A549 (cell line): ENCODE results near the gene DERL2. TPM values are rescaled to one million over a fixed set of nuclear protein-coding genes. Genes with fewer than 3 reads are reported as not detected.

Source experiments
- ATAC-seq, 2 experiments: fragments of 200-7000 bp in 1 of 2; fragments of >200 bp in 1 of 2; cut with Nextera tagmentation in 1 of 2; cut with Tn5 transposase in 1 of 2; 3 replicates each; pipeline versions ENCODE4 v1.8.0 to v1.9.1; 2018 to 2020; ENCODE audit warnings: mild to moderate bottlenecking in 1 of 2, moderate library complexity in 1 of 2
- CTCF ChIA-PET: fragments of 300-600 bp; sonication (Branson Sonifier 250); formaldehyde crosslinking; extraction: SDS; loops from one replicate; lab custom pipeline; 2021; ENCODE audit warnings: antibody characterized with exemption, inconsistent platforms; lab: Yijun Ruan, JAX
- POLR2A ChIA-PET: fragments of 350-600 bp; formaldehyde crosslinking; extraction: SDS; loops from one replicate; lab custom pipeline; 2021; ENCODE audit warnings: antibody characterized with exemption, inconsistent platforms; lab: Yijun Ruan, JAX
- DNase-seq, 2 experiments: peaks; one replicate each; pipeline versions ENCODE4 v3.0.0 to v3.0.0-alpha.2; 2011 to 2016; ENCODE audit warnings: low read depth in 1 of 2, low spot score in 1 of 2
- FAIRE-seq: peaks from 2 replicates; lab custom pipeline; 2011; peaks lifted over from hg19 to GRCh38; lab: Jason Lieb, UNC
- H3K27ac ChIP-seq, 2 experiments: fragments of >200 bp; sonication (Bioruptor Twin); formaldehyde crosslinking; 3 replicates each; pipeline ENCODE4 v1.5.1; 2016 to 2017
- H3K4me1 ChIP-seq: fragments of >200 bp; sonication (Bioruptor Twin); formaldehyde crosslinking; 3 replicates; pipeline ENCODE4 v1.6.1; 2016
- H3K4me2 ChIP-seq: fragments of >200 bp; sonication (Bioruptor Twin); formaldehyde crosslinking; 3 replicates; pipeline ENCODE4 v1.6.1; 2016
- H3K4me3 ChIP-seq: fragments of >200 bp; sonication (Bioruptor Twin); formaldehyde crosslinking; 3 replicates; pipeline ENCODE4 v1.5.1; 2016
- H3K9me3 ChIP-seq: fragments of >200 bp; sonication (Bioruptor Twin); formaldehyde crosslinking; 3 replicates; pipeline ENCODE4 v1.6.1; 2016
- ATOH8 ChIP-seq: fragments of 250-450 bp; sonication (Bioruptor Pico); IDR thresholded peaks from 2 replicates; pipeline ENCODE4 v1.5.0; 2020; ENCODE audit warnings: low read depth, mild to moderate bottlenecking, moderate library complexity
- CHD2 ChIP-seq: fragments of 150-350 bp; IDR thresholded peaks from 2 replicates; pipeline ENCODE4 v1.6.1; 2014; ENCODE audit warnings: low read length; ENCODE audit not compliant: partially characterized antibody
- CTCF ChIP-seq: fragments of >200 bp; sonication (Bioruptor Twin); formaldehyde crosslinking; IDR thresholded peaks from 3 replicates; pipeline ENCODE4 v1.5.1; 2016
- EHF ChIP-seq: fragments of 250-450 bp; sonication (Bioruptor Pico); IDR thresholded peaks from 2 replicates; pipeline ENCODE4 v1.5.0; 2020; ENCODE audit warnings: mild to moderate bottlenecking
- FOSL2 ChIP-seq, 2 experiments: fragments of 450-650 bp in 1 of 2; fragments of >200 bp in 1 of 2; sonication (Bioruptor Twin) in 1 of 2; formaldehyde crosslinking; IDR thresholded peaks; 2 replicates each; pipeline versions ENCODE4 v1.5.0 to v1.6.1; 2016 to 2020; ENCODE audit warnings: mild to moderate bottlenecking in 1 of 2, moderate library complexity in 1 of 2
- GATA3 ChIP-seq: IDR thresholded peaks from 2 replicates; pipeline ENCODE4 v1.6.1; 2012; ENCODE audit warnings: borderline replicate concordance
- HES2 ChIP-seq: fragments of >200 bp; sonication (Bioruptor Twin); formaldehyde crosslinking; IDR thresholded peaks from 2 replicates; pipeline ENCODE4 v1.6.1; 2016
- HOXB5 ChIP-seq: fragments of 250-450 bp; sonication (Bioruptor Pico); IDR thresholded peaks from 2 replicates; pipeline ENCODE4 v1.5.0; 2020; ENCODE audit warnings: mild to moderate bottlenecking, moderate library complexity
- JUNB ChIP-seq: fragments of >200 bp; sonication (Bioruptor Twin); formaldehyde crosslinking; IDR thresholded peaks from 2 replicates; pipeline ENCODE4 v1.6.1; 2016
- MAFK ChIP-seq: fragments of 450-650 bp; IDR thresholded peaks from 2 replicates; pipeline ENCODE4 v1.6.1; 2014; ENCODE audit not compliant: partially characterized antibody
- MAX ChIP-seq: IDR thresholded peaks from 2 replicates; pipeline ENCODE4 v1.6.1; 2012
- MAZ ChIP-seq: fragments of 150-350 bp; IDR thresholded peaks from 2 replicates; pipeline ENCODE4 v1.6.1; 2014; ENCODE audit warnings: antibody characterized with exemption, low read depth, low read length, borderline replicate concordance
- NFE2L2 ChIP-seq: fragments of 150-350 bp; conservative IDR thresholded peaks from 2 replicates; pipeline ENCODE4 v1.6.1; 2014; ENCODE audit warnings: low read length
- NPAS2 ChIP-seq: fragments of 250-450 bp; sonication (Bioruptor Pico); IDR thresholded peaks from 2 replicates; pipeline ENCODE4 v1.8.0; 2022; ENCODE audit warnings: mild to moderate bottlenecking, moderate library complexity, borderline replicate concordance
- PBX3 ChIP-seq: IDR thresholded peaks from 2 replicates; pipeline ENCODE4 v1.6.1; 2012
- POLR2A ChIP-seq: IDR thresholded peaks from 2 replicates; pipeline ENCODE4 v1.6.1; 2012; ENCODE audit warnings: mild to moderate bottlenecking, low read length
- RARB ChIP-seq: fragments of 250-450 bp; sonication (Bioruptor Pico); IDR thresholded peaks from 2 replicates; pipeline ENCODE4 v1.8.0; 2021; ENCODE audit warnings: mild to moderate bottlenecking, moderate library complexity
- RFX5 ChIP-seq: fragments of 450-650 bp; IDR thresholded peaks from 2 replicates; pipeline ENCODE4 v1.7.1; 2014; ENCODE audit warnings: antibody characterized with exemption, mild to moderate bottlenecking, moderate library complexity
- RNF2 ChIP-seq: fragments of 200-600 bp; sonication (generic); IDR thresholded peaks from 2 replicates; pipeline ENCODE4 v1.6.1; 2016; ENCODE audit warnings: low read depth, mild to moderate bottlenecking, antibody characterized with exemption, moderate library complexity, borderline replicate concordance
- SMC3 ChIP-seq: fragments of >200 bp; sonication (Bioruptor Twin); formaldehyde crosslinking; IDR thresholded peaks from 3 replicates; pipeline ENCODE4 v1.6.1; 2018; ENCODE audit warnings: inconsistent platforms
- TFCP2L1 ChIP-seq: fragments of 250-450 bp; sonication (Bioruptor Pico); IDR thresholded peaks from 2 replicates; pipeline ENCODE4 v1.5.0; 2021; ENCODE audit warnings: mild to moderate bottlenecking
- ZC3H11A ChIP-seq: fragments of 450-650 bp; IDR thresholded peaks from 2 replicates; pipeline ENCODE4 v1.6.1; 2014; ENCODE audit warnings: antibody characterized with exemption, mild to moderate bottlenecking
- ZNF302 ChIP-seq: fragments of 250-450 bp; sonication (Bioruptor Pico); IDR thresholded peaks from 2 replicates; pipeline ENCODE4 v1.9.0; 2021; ENCODE audit warnings: inconsistent platforms, mild to moderate bottlenecking, moderate library complexity
- WGBS: methylation state at CpG from one replicate; pipeline ENCODE4 v1.1.6; 2017; ENCODE audit errors: missing lambda C conversion rate; 5-methylcytosine and 5-hydroxymethylcytosine counted together
- polyA plus RNA-seq, 4 experiments: library from polyadenylated mRNA; depleted of rRNA in 3 of 4; stranded (reverse); fragments of >200 nt; fragmentation: RNase III in 1 of 4; extraction: RNeasy Plus Mini Kit Qiagen cat#74134 plus additional on column Dnase treatment in 1 of 4; gene quantifications; 2 replicates in 3 of 4; 3 replicates in 1 of 4; pipeline ENCODE4 v1.2.3, GENCODE V29; 2011 to 2017

Gene DERL2
- polyA plus RNA-seq, 2 of the 4 experiments (the other 2 are of a cell fraction): 113 to 139 TPM

- no peak for DNase-seq
- Histone ChIP-seq H3K4me2 (no peak overlapping the region), H3K9me3 (no peaks in the 10 kb centered on the region), H3K4me3 (no peak overlapping the region), H3K27ac (no peak overlapping the region), H3K4me1 (peaks cover 17% of the 10 kb centered on the region)
- 72% methylated on average over 12 of the region's 12 CpGs for WGBS
- POLR2A ChIA-PET: no interaction called here
- CTCF ChIA-PET: interaction anchor here (2.1 kb wide), 1 partner anchor 11 kb away, joined by 6 read pairs; no protein-coding TSS in a partner anchor
- no peak for FAIRE-seq
- no peak for TF ChIP-seq ZNF302 (CRISPR knock-in tag)
- ATAC-seq: no peak
Observed at GRCh38 chr17:5530265-5531084, 44.5 kb upstream of the DERL2 start.

GRCh38 chr17:5527601-5528250, 41.7 kb upstream of the DERL2 start:
- CTCF ChIA-PET: interaction anchor here (0.6 to 2.7 kb wide), 12 partner anchors 8 to 895 kb away, joined by 3 to 11 read pairs (median 3); partner anchors contain the start of gene C1QBP
- no peak for TF ChIP-seq HES2
- TF ChIP-seq RARB (CRISPR knock-in tag): no peak
- TF ChIP-seq GATA3: no peak
- TF ChIP-seq MAFK: no peak
- no peak for TF ChIP-seq ZNF302 (CRISPR knock-in tag)
- TF ChIP-seq SMC3: no peak
- no peak for TF ChIP-seq RFX5
- no peak for TF ChIP-seq JUNB
- no peak for TF ChIP-seq TFCP2L1 (CRISPR knock-in tag)
- TF ChIP-seq HOXB5 (CRISPR knock-in tag): no peak
- TF ChIP-seq MAZ: no peak
- no peak for TF ChIP-seq CHD2
- TF ChIP-seq NPAS2: no peak
- TF ChIP-seq RNF2: no peak
- TF ChIP-seq NFE2L2: no peak
- TF ChIP-seq PBX3: no peak
- TF ChIP-seq ATOH8 (CRISPR knock-in tag): no peak
- TF ChIP-seq POLR2A: no peak
- TF ChIP-seq EHF (CRISPR knock-in tag): no peak
- TF ChIP-seq, all 56 proteins: peak for 0
- ATAC-seq (no peak; a peak in 1 of 6 replicates), FAIRE-seq (no peak), DNase-seq (no peak)
- Histone ChIP-seq H3K4me3 (no peak overlapping the region), H3K9me3 (no peaks in the 10 kb centered on the region), H3K4me2 (no peak overlapping the region; the same call in 2 of the 3 replicates), H3K27ac (peak overlapping the region in 1 of 2 experiments; percentile 68; a peak in 3 of 6 replicates), H3K4me1 (peaks cover 17% of the 10 kb centered on the region)
- POLR2A ChIA-PET: interaction anchor here (0.9 kb wide), 1 partner anchor 41 kb away, joined by 3 read pairs; the partner anchor contains the start of genes DERL2 and MIS12
- 80% methylated on average over 9 of the region's 9 CpGs for WGBS

GRCh38 chr17:5526821-5527598, 41.0 kb upstream of the DERL2 start:
- Histone ChIP-seq H3K4me2 (peak overlapping the region; percentile 49), H3K9me3 (no peaks in the 10 kb centered on the region), H3K4me1 (peaks cover 17% of the 10 kb centered on the region), H3K27ac (peak overlapping the region; percentile 41 to 68; a peak in 5 of 6 replicates), H3K4me3 (no peak overlapping the region)
- CTCF ChIA-PET: interaction anchor here (0.7 to 2.7 kb wide), 9 partner anchors 9 to 282 kb away, joined by 3 to 11 read pairs (median 3); partner anchors contain the start of gene C1QBP
- TF ChIP-seq PBX3 (peak; percentile 62; the same call in 1 of the 2 replicates), MAFK (peak; percentile 26), FOSL2 (IDR thresholded peaks at IDR 0.05) (peak; percentile 26; the same call in 1 of the 2 replicates), FOSL2 (CRISPR knock-in tag; IDR thresholded peaks at IDR 0.05) (peak; percentile 87), CTCF (no peak), HOXB5 (CRISPR knock-in tag) (peak; percentile 75; the same call in 1 of the 2 replicates), JUNB (0 out of 2 replicates have a peak, but pooled peaks have one; percentile 22), ZC3H11A (no peak), MAX (0 out of 2 replicates have a peak, but pooled peaks have one; percentile 25)
- peak; percentile 90 to 93 for ATAC-seq
- peak; percentile 81 to 90 for DNase-seq
- no peak for FAIRE-seq
- 52% methylated on average over 14 of the region's 14 CpGs for WGBS
- POLR2A ChIA-PET: interaction anchor here (1.3 to 2.1 kb wide), 2 partner anchors 11 to 41 kb away, joined by 5 to 6 read pairs; partner anchors contain the start of genes DERL2 and MIS12
